ENCODE measurements around the gene TOLLIP. TPM values are rescaled to one million over a fixed set of nuclear protein-coding genes. Genes with fewer than 3 reads are reported as not detected.

TOLLIP gene
- total RNA-seq, 1 experiment from 2014 or later, result 32.3 TPM

GRCh38 chr11:1356478-1356960, 47.1 kb upstream of the TOLLIP start:
- H3K9me3 Mint-ChIP-seq, result no peaks in the 10 kb centered on the region; a peak in 3 of 5 replicates
- Histone ChIP-seq H3K23me2 (ENCODE audit: insufficient read length, low read depth, low read length, poor library complexity, severe bottlenecking) (peaks cover 3% of the 10 kb centered on the region), H3K27me3 (ENCODE audit: insufficient read depth, low read length) (no peaks in the 10 kb centered on the region), H3K9me3 (ENCODE audit: control insufficient read depth, low read depth, low read length) (no peaks in the 10 kb centered on the region), H3T11ph (ENCODE audit: low read length) (no peak overlapping the region), H3K4ac (ENCODE audit: low read depth, low read length) (no peak overlapping the region), H4K20me1 (ENCODE audit: control insufficient read depth, insufficient read depth, insufficient read length) (no peaks in the 10 kb centered on the region), H3K18ac (ENCODE audit: insufficient read length, low read depth, low read length) (no peak overlapping the region), H3K23ac (ENCODE audit: insufficient read length, low read depth, low read length) (no peak overlapping the region), H3K4me2 (ENCODE audit: insufficient read depth, insufficient read length, low read length) (no peak overlapping the region), H3K79me2 (ENCODE audit: insufficient read depth, low read length) (no peaks in the 10 kb centered on the region), H2BK120ac (ENCODE audit: low read depth, low read length, poor library complexity, severe bottlenecking) (no peak overlapping the region), H2BK12ac (ENCODE audit: insufficient read length, low read depth, low read length) (no peak overlapping the region), H3K9ac (ENCODE audit: extremely low read depth, insufficient read length, low read length) (no peak overlapping the region), H3K56ac (ENCODE audit: insufficient read length, low read depth, low read length) (no peak overlapping the region), H2BK5ac (ENCODE audit: insufficient read length, low read length) (no peak overlapping the region), H2BK15ac (ENCODE audit: low read depth, low read length) (no peak overlapping the region), H3K14ac (ENCODE audit: insufficient read depth, low read length) (no peak overlapping the region), H3K4me1 (ENCODE audit: insufficient read depth, low read length) (no peaks in the 10 kb centered on the region), H4K5ac (ENCODE audit: insufficient read length, low read depth, low read length) (no peak overlapping the region), H4K91ac (ENCODE audit: insufficient read length, low read depth, low read length) (no peak overlapping the region), H4K8ac (replicated peaks; ENCODE audit: insufficient read length, low read depth, low read length) (no peak overlapping the region), H2AFZ (ENCODE audit: low read length) (no peak overlapping the region), H3K27ac (ENCODE audit: insufficient read length, low read depth, low read length) (no peak overlapping the region), H3K79me1 (ENCODE audit: insufficient read depth, low read depth, low read length, poor library complexity, severe bottlenecking) (no peaks in the 10 kb centered on the region), H2BK20ac (ENCODE audit: low read depth, low read length, poor library complexity, severe bottlenecking) (no peak overlapping the region), H2AK5ac (ENCODE audit: insufficient read length, low read length) (no peak overlapping the region)
- peaks cover 16% of the 10 kb centered on the region for H3K27me3 Mint-ChIP-seq (ENCODE audit: low read depth)
- H3K4me1 Mint-ChIP-seq, result peaks cover 2 to 10% of the 10 kb centered on the region in 2 experiments; a peak in 3 of 4 replicates
- peak overlapping the region in 1 of 3 experiments; percentile 2; a peak in 1 of 7 replicates for H3K27ac Mint-ChIP-seq
- no peak overlapping the region for H3K4me3 Mint-ChIP-seq
- no CpG with 5 or more reads among the region's 13 CpGs for WGBS (ENCODE audit: extremely low coverage, insufficient read length, low lambda C conversion rate)
- TF ChIP-seq CTCF (conservative IDR thresholded peaks at IDR 0.05), result no peak
- no peak for DNase-seq
- H3K36me3 Mint-ChIP-seq (ENCODE audit: insufficient read depth in 1 of 3, low read depth in 3 of 3), result peaks cover 0 to 3% (median 0%) of the 10 kb centered on the region in 3 experiments; a peak in 2 of 7 replicates

Measured in H9 (cell line).